ENCODE data around the gene MYH7.

Gene MYH7

DNA sequence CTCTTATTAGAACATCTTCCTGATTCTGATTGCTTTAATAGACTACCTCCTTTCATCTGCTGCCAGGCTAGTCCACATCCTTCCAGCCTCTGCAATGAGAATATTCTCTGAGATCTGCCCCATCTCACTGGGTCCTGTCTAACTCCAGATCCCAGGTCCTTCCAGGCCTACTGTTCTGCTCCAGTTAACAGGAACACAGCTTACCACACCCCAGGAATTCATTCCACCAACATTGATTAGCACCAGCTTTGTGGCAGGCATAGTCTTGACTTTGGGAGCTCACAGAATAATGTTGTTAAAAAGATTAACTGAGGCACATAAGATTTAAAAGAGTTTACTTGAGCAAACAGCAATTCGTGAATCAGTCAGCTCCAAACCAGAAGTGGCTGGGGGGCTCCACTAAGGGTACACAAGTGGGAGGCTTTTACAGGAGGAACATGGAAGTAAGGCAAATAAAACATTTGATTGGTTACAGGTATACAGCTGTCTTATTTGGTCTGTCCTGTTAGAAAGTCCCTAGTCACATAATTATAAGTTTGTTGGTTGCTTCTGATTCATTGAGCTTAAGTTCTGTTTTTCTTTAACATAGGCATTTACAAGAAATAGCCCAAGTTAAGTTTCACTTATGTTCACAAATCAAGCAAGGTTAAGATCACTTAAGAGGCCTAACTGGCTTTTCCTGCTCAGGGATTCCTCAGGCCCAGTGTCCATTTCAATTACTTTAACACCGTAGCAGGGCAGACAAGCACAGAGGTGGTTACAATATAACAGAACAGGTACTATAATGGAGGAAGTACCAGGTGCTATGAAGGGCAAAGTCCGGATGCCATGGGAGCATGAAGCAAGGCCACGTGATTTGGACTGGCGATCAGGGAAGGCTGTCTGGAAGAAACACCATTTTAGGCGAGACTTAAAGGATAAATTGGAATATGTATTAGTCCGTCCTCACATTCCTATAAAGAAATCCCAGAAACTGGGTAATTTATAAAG is 12.2 kb upstream of the MYH7 start:
- no peak for DNase-seq (ENCODE audit: low read depth)

DNA sequence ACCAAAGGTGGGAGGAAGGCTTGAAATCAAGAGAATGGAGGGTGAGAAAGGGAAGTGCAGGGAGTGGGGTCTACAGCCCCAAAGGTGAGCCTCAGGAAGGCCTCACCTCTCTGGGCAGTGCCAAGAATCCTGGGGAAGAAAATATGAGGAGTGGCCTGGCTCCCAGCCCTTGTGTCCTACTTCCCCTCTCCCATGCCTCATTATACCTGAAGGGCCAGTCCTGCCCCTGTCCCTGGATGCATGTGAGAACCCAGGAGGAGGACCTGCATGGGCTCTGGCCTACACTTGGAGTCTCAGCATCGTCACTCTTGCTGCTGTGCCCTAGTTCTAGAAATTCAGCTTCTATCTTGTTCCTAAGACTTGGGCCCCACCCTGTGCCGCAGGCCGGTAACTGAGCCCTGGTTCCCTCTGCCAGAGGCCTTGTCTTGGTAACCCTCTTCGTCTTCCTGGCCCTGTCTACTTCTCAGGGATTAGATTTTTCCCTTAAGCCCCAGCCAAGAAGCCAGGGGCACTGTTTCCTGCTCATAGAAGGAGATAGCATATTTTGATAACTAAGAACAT is 10.9 kb upstream of the MYH7 start:
- DNase-seq (ENCODE audit: low read depth) = no peak

DNA sequence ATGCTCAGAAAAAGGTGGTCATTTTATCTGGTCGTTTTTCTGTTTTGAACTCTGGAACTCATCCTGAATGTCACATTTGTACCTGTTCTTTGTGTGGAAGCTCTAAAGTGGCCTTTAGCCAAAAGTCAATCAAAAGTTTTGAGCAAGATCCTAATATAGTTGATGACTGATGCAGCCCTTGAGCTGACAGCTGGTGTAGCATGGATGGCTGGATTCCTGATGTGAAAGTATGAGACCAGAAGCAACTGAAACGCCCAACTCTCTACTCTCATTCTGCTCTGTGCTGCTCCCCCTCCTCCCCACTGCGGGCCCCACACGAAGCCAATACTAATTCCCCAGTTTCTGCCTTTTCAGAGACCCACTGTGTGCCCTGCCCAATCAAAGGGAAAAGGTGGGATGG is 10.3 kb upstream of the MYH7 start:
- no peak for DNase-seq (ENCODE audit: low read depth)

DNA sequence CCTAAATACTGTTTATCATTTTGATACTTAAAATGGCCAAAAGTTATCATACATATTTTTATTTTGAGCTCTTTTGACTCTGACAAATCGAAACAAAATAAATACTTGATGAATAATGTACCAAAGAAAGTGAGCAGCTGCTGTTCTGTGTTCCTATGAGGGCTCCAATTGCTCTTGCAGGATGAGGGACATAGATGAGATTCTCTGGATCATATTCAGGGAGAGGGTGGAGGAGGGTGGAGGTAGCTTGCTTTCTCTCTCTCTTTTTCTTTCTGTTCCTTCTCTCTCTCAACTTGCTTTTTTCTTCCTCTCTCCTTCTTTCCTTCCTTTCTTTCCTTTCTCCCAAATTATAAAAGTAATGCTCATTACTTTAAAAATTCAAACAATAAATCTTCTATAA is 8.9 kb upstream of the MYH7 start:
- no peak for DNase-seq (ENCODE audit: low read depth)

DNA sequence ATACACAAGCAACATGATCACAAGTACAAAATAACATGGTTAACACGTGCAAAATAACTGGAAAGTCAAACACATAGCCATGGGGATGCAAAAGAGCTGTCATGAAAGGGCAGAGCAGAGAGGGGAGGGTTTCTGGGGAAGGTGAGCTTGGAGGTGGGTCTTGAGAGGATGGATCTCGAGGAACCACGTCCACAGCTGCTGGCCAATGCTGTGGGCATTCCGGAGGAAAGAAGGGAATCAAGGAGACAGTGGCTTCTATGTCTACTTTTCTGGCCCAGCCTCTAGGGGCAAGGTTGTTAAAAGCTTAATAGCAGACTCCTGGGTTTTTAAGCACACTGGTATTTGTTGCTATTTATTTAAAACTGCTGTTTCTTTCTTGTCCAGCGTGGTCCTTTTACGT is 8.4 kb upstream of the MYH7 start:
- DNase-seq (ENCODE audit: low read depth) = no peak

DNA sequence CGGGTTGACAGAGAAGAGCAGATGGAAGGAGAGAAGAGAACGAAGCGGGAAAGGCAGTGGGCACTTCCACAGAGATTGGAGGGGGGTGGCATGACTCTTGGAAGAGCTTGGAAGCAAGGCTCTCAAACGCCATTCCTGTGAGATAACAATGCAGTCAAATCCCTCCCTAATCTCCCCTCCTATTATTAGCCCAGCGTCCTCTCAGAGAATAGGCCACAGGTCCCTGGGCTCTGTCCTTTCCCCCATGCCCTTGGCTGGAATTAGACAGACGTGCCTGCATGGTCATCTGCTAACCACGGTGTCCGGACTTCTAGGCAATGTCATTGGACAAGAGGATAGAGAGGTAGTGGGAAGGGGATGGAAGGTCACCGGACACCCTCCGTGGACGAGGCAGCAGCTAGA is 8.0 kb upstream of the MYH7 start:
- DNase-seq (ENCODE audit: low read depth) = no peak

DNA sequence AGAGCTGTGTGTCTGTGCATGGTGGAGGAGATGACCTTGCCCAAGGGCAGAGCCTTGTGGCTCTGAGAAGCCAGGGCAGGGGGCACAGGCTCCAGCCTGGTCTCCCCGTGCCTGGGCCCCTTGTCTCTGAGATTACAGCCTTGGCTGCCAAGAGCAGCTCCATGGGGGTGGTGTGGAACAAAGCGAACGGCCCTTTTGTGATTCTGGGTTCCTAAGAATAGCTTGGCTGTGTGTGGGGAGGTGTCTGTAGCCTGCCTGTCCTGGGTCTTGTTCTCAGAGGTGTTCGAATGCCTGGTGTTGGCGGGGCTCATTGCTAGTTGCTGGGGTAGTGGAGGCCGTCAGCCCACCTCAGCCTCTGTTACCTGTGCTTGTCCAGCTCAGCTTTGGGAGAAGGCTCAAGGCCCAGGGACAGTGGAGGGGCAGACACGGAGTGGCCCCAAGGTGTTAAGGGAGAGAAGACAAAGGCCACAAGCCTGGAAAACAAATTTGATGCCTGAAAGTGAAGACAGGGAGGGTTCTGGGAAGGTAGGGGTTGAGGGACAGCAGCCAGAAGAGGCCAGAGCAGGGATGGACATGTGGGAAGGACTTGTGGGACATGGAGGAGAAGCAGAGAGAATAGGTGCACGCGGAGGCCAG is 7.4 kb upstream of the MYH7 start:
- DNase-seq (ENCODE audit: low read depth) = no peak

DNA sequence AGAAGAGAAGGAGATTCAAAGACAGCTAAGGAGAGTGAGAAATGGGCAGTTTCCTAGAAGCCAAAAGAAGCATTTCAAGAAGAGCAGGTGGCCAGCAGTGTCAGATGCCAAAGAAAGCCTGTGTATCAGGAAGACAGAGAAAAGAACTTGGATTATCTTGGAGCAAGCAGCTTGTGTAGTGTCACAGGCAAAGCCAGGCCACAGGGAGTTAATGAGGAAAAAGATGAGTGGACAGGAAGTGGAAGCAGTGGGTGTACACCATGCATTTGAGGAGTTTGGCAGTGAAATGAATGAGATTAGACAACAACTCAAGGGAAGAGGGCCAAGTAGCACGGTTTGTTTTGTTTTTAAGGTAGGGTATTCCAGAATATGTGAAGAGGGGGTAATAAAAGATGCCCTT is 5.6 kb upstream of the MYH7 start:
- no peak for DNase-seq (ENCODE audit: low read depth)

DNA sequence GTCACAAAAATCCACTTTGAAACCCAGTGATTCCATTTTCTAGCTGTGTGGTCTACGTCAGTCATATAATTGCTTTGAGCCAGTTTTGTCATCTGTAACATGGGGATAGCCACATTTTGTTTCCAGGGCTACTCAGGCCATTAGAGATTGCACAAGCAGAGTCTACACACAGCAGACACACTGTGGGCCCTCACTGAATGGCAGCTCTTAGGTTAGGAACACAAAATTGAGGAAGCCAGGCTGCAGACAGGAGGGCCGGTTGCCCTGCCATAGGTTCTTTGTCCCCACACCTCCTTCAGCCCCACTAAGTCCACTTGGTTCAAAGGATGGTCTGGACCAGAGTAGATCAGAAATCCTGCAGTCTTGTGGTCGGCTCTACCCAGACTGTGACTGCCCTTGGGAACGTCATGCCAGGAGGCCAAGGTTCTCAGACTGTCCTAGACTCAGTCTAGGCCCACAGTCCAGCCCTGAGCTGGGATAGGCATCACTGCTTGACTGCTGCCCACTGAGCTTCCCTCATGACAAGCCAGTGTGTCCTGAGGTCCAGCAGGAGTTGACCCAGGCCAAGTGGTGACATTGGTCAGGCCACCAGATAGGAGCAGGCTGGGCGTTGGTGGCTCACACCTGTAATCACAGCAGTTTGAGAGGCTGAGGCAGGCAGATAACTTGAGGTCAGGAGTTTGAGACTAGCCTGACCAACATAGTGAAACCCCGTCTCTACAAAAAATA is 3.8 kb upstream of the MYH7 start:
- DNase-seq (ENCODE audit: low read depth) = no peak

DNA sequence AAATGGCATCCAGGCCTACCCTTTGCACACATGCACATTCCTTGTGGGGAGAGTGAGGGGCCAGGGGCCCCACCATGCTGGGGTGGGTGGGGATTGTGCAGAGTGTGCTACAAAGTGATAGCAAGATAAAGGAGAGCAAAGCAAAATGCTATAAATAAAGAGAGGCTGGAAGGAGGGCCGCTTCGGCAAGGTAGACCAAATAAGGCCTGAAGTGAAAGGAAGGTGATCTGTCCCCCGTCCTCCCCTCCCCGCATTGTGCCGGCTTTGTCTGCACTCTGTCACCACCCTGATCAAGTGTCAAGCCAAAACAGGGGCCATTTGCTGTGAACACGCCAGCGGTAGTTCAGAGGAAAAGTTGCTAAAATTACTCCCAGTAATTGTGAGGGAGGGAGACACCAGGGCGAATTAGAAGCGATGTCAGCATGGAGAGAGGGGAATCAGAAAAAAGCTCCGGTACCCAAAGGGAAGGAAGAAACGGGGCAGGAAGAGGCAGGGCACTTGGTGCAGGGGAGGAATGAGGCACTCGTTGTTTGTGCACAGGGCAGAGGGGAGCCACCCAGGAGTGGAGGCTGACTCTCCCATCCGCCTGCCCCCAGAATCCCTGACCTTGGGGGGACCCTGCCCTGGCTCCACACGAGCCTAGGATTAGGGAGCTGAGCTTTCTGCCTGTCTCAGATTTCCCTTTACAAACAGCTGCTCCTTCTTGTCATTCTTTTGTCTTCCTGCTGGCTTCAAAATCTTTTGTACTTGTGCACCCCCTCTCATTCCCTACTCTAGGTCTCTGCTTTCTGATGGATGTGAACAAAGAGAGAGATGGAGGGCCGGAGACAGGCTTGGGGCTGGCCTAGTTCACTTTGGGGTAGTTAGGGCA is 2.9 kb upstream of the MYH7 start:
- DNase-seq (ENCODE audit: low read depth) = no peak

DNA sequence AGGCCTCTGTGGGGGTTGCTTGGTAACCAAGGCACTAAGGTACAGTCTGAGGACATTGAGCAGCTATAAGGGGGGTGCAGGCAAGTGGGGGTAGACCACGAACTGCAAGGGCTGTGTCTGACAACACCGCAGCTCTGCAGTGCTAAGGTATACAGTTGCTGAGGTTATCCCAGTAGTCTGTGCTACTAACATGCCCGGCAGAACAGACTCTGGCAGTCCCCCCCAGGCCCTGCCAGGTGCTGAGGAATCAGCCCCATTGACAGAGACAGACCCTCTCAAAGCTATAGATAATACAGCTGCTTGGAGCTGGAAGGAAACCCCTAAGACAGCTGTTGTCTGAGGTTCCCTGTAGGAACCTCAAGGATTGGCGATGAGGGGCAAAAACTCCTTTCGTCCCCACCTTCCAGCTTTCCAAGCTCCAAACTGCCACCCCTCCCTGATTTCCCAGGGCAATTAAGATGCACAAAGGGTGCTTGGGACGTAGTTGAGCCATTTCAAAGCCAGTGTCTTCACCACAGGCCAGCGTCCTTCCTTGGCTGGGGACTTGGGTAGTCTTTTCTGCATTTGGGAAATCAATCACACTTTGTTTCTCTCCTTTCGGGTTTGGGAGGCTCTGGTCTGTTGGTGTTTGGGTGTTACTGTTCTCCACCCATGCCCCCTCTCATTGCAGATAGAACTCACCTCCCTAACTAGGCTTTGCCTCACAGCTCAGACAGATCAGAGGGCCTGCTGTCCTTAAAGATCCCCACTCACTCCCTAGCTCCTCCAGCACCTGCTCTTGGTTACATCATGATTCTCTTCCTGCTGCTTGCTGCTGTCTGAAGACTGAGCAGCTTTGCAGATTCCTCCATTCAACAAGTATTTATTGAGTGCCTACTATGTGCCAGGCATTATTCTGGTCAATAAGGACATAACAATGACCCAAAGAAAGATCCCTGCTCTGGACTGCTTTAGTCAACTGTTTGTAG is 2.0 kb upstream of the MYH7 start:
- DNase-seq (ENCODE audit: low read depth) = no peak

DNA sequence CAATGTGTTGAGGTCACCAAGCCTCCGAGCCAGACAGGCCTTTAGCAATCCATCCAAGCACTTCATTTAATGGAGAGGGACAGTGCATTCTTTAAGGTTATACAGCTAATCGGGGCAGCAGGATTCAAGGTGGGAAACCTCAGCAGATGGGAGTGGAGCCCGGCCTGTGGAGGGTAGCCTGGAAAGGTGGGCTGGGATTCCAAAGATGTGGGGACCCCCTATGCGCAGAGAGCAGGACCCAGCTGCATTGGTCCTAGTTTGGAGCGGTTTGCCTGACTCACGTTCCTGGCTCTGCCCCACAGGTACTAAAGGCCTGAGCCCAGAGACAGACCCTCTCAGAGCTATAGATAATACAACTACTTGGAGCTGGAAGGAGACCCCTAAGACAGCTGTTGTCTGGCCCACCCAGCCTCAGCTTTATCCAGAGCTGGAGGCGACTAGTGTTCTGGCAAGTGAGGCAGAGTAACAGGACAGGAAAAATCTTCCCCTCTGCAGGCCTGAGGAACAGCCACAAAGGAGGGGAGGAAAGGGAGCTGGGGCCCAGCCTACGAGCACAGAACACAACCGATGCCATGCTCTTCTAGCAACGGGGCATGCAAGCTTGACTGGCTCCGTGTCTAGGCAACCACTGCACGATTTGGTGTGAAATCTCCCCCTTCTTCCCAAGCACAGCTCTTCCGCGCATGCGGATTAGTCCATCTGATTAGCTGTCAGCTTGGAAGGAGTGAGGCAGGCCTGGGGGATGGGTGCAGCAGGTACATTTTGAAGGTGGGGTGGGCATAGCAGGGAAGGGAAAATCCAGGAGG is 1.1 kb upstream of the MYH7 start:
- no peak for DNase-seq (ENCODE audit: low read depth)

DNA sequence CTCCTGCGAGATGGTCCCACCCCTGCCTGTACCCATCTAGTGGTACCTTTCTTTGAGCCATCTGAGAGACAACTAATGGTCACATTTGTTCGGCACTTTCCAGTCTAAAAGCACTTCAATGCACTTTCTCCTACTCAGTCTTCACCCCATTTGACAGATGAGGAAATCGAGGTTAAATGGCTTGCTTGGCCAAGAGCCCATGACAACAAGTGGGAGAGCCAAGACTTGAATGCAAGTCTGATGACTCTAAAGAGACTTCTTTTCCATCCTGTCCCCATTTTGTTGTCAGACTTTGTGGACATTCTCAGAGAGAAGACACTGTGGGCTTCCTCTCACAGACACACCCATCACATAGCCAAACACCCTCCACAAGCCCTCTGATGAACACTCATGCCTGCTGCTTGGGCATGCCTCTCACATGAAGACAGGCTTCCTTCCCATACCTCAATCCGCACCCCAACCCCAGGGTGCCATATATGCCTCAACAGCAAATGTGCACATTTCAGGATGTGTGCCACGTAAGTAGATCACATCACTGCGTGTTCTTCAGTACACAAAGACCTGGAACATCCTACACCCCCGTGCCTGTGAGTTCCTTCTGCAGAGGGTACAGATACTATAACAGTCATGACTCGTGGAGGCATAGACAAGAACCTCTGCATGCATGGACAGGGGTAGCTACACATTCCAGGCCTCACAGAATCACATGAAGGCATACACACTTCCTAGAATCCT is 805 bp downstream of the MYH7 start:
- no peak for DNase-seq (ENCODE audit: low read depth)

DNA sequence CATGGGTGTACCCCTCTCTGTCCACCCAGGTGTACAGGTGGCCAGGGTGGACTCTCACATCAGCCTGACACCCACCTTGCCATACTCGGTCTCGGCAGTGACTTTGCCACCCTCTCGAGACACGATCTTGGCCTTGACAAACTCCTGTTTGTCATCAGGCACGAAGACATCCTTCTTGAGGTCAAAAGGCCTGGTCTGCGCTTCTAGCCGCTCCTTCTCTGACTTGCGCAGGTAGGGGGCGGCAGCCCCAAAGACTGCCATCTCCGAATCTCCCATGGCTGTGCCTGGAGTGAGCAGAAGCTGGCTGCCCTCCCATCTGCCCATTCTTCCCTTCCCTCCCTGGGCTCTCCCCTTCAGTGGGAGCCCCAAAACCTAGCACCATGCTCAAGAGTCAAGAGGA is 2.0 kb downstream of the MYH7 start:
- no peak for DNase-seq (ENCODE audit: low read depth)

DNA sequence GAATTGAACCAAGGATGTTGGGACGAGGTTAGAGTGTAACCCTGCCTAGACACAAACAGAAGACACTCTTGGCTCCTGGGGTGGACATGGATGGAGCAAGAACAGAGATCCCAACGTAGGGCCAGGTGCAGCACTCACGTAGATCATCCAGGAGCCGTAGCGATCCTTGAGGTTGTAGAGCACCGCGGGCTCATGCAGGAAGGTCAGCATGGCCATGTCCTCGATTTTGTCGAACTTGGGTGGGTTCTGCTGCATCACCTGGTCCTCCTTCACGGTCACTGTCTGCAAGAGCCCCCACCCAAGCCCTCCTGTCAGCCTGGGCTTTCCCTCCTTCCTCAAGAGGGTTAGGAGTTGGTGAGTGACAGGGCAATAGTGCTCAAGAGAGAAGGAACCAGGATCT is 2.5 kb downstream of the MYH7 start:
- DNase-seq (ENCODE audit: low read depth) = no peak

DNA sequence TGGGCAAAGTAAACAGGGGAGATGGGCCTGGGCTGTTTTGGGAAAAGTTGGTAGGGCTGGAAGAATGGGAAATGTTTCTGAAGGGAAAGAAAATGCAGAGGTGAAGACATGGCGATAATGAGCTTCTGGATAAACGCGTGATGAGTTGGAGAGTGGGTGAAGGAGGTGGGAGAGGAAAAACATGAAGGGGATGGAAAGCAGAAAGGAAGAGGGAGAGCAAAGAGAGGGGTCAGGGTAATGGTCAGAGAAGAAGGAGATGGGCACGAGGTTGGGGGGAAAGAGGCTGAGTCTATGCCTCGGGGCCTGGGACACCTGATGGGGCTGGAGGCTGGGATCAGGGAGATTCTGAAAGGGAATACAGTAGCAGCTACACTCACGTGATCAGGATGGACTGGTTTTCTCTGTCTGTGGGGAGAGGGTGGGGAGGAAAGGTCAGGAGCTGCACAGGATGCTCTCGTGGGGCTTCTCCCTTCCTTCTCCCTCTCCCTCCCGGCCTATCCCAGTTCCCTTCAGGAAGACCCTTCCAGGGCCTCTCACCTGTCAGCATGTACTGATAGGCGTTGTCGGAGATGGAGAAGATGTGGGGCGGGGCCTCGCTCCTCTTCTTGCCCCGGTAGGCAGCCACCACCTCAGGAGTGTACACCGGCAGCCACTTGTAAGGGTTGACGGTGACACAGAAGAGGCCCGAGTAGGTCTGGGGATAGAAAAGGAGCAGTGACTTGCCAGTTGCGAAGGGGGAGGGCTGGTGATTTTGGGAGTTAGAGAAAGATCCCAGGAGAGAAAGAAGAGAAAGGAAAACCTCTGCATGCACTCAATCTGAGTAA is 3.1 kb downstream of the MYH7 start:
- no peak for DNase-seq (ENCODE audit: low read depth)

DNA sequence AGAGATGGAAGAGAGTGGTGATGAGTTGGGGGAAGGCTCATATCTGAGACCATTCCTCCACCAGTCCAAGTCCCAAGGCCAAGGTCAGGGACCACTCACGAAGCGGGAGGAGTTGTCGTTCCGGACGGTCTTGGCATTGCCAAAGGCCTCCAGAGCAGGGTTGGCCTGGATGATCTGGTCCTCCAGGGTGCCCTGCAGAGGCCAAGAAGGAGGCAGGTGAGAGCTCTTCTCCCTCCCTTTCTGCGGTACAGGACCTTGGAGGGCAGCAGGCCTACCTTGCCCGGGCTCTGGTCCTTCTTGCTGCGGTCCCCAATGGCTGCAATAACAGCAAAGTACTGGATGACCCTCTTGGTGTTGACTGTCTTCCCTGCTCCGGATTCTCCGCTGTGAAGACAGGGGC is 4.0 kb downstream of the MYH7 start:
- no peak for DNase-seq (ENCODE audit: low read depth)

DNA sequence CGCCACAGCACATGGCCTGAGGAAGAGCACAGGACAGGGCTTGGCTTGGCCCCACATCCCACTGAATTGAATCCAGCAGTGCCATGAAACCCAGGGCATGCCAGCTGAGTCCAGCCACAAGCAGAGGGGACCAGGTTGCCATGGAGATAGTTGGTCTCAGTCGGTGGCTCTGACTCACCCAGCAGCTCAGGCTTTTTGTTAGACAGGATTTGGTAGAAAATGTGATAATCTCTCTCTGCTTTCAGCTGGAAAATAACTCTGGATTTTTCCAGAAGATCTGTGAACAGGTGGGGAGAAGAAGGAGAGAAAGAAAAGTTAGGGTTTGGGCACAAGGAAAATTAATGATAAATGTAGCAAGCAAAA is 4.8 kb downstream of the MYH7 start:
- peak; percentile 25 for DNase-seq (ENCODE audit: low read depth)
